H1 (cell line): ENCODE results near the gene NXN.

Source experiments
- JUND ChIP-seq: IDR thresholded peaks from 2 replicates; pipeline ENCODE4 v1.6.1; 2011; ENCODE audit warnings: mild to moderate bottlenecking, improper control_type of control experiment, low read length
- MAFK ChIP-seq: IDR thresholded peaks from 2 replicates; pipeline ENCODE4 v1.6.1; 2012; ENCODE audit warnings: low read depth, mild to moderate bottlenecking, improper control_type of control experiment, low read length
- NRF1 ChIP-seq: IDR thresholded peaks from 2 replicates; pipeline ENCODE4 v1.6.1; 2011; ENCODE audit warnings: mild to moderate bottlenecking, low read depth, low read length, improper control_type of control experiment
- POLR2A ChIP-seq, 2 experiments: IDR thresholded peaks; 1 replicate in 1 of 2; 2 replicates in 1 of 2; pipeline ENCODE4 v1.6.1; 2011; ENCODE audit warnings: low read depth in 2 of 2, low read length in 2 of 2, mild to moderate bottlenecking in 2 of 2; ENCODE audit errors: control extremely low read depth in 1 of 2
- RAD21 ChIP-seq, 2 experiments: IDR thresholded peaks in 1 of 2; conservative IDR thresholded peaks in 1 of 2; 2 replicates each; pipeline ENCODE4 v1.6.1; 2011; ENCODE audit warnings: low read depth in 2 of 2, low read length in 2 of 2, improper control_type of control experiment in 1 of 2, inconsistent platforms in 1 of 2, mild to moderate bottlenecking in 1 of 2, moderate library complexity in 1 of 2
- TAF1 ChIP-seq: IDR thresholded peaks from 2 replicates; pipeline ENCODE4 v1.6.1; 2011; ENCODE audit warnings: mild to moderate bottlenecking, low read depth, low read length
- TF ChIP-seq, protein P1 (sequence below), 3 experiments: IDR thresholded peaks; 1 replicate in 2 of 3; 2 replicates in 1 of 3; pipeline versions ENCODE4 v1.5.1 to v1.6.1; 2011; ENCODE audit warnings: low read length in 3 of 3, mild to moderate bottlenecking in 3 of 3, inconsistent platforms in 2 of 3, low read depth in 1 of 3, moderate library complexity in 1 of 3; ENCODE audit not compliant: insufficient read depth in 1 of 3; ENCODE audit errors: control extremely low read depth in 1 of 3

GRCh38 chr17:850851-851763 lies 128.5 kb downstream of the NXN start:
- TF ChIP-seq POLR2A (IDR thresholded peaks at IDR 0.05; ENCODE audit: control extremely low read depth in 1 of 2, low read depth in 2 of 2, low read length in 2 of 2) (no peak), NRF1 (no peak), MAFK (no peak), RAD21 (IDR thresholded peaks at IDR 0.05 in 1 of 2, conservative IDR thresholded peaks at IDR 0.05 in 1 of 2; ENCODE audit: low read depth in 2 of 2, low read length in 2 of 2) (no peak), JUND (no peak), TAF1 (no peak)
- TF ChIP-seq, protein P1, sequence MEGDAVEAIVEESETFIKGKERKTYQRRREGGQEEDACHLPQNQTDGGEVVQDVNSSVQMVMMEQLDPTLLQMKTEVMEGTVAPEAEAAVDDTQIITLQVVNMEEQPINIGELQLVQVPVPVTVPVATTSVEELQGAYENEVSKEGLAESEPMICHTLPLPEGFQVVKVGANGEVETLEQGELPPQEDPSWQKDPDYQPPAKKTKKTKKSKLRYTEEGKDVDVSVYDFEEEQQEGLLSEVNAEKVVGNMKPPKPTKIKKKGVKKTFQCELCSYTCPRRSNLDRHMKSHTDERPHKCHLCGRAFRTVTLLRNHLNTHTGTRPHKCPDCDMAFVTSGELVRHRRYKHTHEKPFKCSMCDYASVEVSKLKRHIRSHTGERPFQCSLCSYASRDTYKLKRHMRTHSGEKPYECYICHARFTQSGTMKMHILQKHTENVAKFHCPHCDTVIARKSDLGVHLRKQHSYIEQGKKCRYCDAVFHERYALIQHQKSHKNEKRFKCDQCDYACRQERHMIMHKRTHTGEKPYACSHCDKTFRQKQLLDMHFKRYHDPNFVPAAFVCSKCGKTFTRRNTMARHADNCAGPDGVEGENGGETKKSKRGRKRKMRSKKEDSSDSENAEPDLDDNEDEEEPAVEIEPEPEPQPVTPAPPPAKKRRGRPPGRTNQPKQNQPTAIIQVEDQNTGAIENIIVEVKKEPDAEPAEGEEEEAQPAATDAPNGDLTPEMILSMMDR (IDR thresholded peaks at IDR 0.05; ENCODE audit: control extremely low read depth in 1 of 3, insufficient read depth in 1 of 3, low read depth in 1 of 3, low read length in 3 of 3): no peak
